DND-41 (cell line): ENCODE results near the gene FOXD1.

Source experiments
- EZH2 ChIP-seq: IDR thresholded peaks from 3 replicates; pipeline ENCODE4 v1.6.1; 2012; ENCODE audit warnings: borderline replicate concordance, low read depth, mild to moderate bottlenecking, moderate library complexity, low read length, inconsistent platforms; ENCODE audit not compliant: severe bottlenecking
- TF ChIP-seq, protein P1 (sequence below): IDR thresholded peaks from 2 replicates; pipeline ENCODE4 v1.5.1; 2012; ENCODE audit warnings: borderline replicate concordance, low read length, moderate library complexity, mild to moderate bottlenecking; ENCODE audit not compliant: poor library complexity, severe bottlenecking; ENCODE audit errors: extremely low read depth

DNA sequence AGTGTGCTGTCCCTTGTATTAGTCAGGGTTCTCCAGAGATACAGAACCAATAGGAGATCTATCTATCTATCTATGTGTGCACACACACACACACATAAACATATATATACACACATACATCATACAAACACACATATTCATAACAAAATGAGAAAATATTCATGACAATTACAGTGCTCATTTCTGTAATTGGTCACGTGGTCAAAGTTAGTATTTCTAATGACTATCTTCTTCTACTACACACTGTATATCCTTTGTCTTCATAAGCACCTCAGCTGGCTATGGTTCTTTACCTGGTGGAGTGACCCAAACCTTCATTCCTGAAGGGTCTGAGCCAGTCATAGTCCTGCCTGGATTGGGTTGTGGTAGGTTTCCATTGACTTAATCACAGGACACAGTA, 31.9 kb upstream of the FOXD1 start:
- TF ChIP-seq, protein P1, sequence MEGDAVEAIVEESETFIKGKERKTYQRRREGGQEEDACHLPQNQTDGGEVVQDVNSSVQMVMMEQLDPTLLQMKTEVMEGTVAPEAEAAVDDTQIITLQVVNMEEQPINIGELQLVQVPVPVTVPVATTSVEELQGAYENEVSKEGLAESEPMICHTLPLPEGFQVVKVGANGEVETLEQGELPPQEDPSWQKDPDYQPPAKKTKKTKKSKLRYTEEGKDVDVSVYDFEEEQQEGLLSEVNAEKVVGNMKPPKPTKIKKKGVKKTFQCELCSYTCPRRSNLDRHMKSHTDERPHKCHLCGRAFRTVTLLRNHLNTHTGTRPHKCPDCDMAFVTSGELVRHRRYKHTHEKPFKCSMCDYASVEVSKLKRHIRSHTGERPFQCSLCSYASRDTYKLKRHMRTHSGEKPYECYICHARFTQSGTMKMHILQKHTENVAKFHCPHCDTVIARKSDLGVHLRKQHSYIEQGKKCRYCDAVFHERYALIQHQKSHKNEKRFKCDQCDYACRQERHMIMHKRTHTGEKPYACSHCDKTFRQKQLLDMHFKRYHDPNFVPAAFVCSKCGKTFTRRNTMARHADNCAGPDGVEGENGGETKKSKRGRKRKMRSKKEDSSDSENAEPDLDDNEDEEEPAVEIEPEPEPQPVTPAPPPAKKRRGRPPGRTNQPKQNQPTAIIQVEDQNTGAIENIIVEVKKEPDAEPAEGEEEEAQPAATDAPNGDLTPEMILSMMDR, result no peak
- no peak for TF ChIP-seq EZH2
